ENCODE measurements around the gene TUBB3. TPM values are rescaled to one million over a fixed set of nuclear protein-coding genes. Genes with fewer than 3 reads are reported as not detected.

The TUBB3 gene
- total and polyA plus RNA-seq, 2 donors (not counting 1 experiment from before 2014, with no cell fraction given), result 0.34 to 4.4 TPM

DNA sequence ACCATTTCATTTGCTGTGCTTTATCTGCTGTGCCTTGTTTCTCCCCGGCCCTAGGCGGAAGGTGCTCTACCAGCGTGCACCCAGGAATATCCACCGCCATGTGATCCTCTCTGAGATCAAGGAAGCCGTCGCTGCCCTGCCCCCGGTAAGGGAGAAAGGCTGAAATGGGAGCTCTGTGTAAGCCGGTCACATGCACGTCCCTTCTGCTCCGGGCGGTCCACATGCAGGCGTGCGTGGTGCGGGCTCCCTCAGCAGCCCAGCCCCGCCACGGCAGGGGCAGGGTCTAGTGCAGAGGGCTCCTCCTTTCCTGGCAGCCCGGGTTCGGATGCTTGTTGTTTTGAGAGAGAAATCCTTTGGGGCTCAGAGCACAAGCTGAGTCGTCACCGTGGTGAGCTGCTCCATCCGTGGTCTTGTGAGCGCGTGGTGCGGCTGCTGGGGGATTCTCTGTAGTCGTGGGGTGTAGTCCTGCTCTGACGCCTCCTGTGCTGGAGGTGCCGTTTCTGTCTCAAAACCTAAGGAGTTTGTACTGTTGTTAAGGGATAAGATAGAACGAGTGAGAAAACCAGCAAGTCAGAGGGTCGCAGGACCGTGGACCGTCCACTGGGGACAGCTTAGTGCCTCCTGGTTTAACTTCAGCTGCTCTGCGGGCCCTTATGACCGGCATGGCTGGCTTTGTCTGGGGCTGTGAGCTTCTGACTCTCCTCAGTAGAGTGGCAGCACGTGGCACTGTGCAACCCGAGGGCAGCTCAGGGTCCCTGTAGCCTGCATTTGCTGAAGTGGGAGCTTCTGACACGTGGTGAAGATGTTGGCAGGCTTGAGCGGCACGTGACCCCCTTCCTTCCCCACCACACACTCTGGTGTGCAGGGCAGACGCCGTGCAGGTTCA lies 16.8 kb upstream of the TUBB3 start:
- H3K4me1 ChIP-seq (ENCODE audit: control insufficient read depth in 2 of 2, insufficient read depth in 2 of 2, low read length in 2 of 2), result peaks cover 0 to 5% of the 10 kb centered on the region in 2 donors
- Mint-ChIP-seq H3K27me3 (no peaks in the 10 kb centered on the region), H3K9me3 (ENCODE audit: insufficient read depth) (no peaks in the 10 kb centered on the region), H3K4me3 (no peak overlapping the region), H3K4me1 (peaks cover 12% of the 10 kb centered on the region), H3K27ac (no peak overlapping the region)
- H2AFZ ChIP-seq (ENCODE audit: insufficient read depth, low read depth, low read length, poor library complexity, severe bottlenecking), result no peak overlapping the region
- ChIA-PET POLR2A (interaction anchor here (0.9 kb wide), 1 partner anchor 33 kb away, joined by 5 read pairs; the partner anchor contains the start of gene TCF25), CTCF (no interaction called here)
- H3K4me3 ChIP-seq (ENCODE audit: control extremely low read depth in 1 of 5, extremely low read depth in 1 of 5, insufficient read depth in 1 of 5, low read depth in 2 of 5, low read length in 4 of 5), result no peak overlapping the region
- no peak for TF ChIP-seq EZH2 (IDR thresholded peaks at IDR 0.05; ENCODE audit: borderline replicate concordance, insufficient read depth, low read depth, low read length, poor library complexity, severe bottlenecking)
- TF ChIP-seq, protein P1, sequence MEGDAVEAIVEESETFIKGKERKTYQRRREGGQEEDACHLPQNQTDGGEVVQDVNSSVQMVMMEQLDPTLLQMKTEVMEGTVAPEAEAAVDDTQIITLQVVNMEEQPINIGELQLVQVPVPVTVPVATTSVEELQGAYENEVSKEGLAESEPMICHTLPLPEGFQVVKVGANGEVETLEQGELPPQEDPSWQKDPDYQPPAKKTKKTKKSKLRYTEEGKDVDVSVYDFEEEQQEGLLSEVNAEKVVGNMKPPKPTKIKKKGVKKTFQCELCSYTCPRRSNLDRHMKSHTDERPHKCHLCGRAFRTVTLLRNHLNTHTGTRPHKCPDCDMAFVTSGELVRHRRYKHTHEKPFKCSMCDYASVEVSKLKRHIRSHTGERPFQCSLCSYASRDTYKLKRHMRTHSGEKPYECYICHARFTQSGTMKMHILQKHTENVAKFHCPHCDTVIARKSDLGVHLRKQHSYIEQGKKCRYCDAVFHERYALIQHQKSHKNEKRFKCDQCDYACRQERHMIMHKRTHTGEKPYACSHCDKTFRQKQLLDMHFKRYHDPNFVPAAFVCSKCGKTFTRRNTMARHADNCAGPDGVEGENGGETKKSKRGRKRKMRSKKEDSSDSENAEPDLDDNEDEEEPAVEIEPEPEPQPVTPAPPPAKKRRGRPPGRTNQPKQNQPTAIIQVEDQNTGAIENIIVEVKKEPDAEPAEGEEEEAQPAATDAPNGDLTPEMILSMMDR (IDR thresholded peaks at IDR 0.05), result no peak
- peaks cover 0 to 45% of the 10 kb centered on the region in 2 experiments for H3K36me3 ChIP-seq (replicated peaks in 1 of 2; ENCODE audit: control extremely low read depth in 1 of 2, control insufficient read depth in 1 of 2, extremely low read depth in 1 of 2, insufficient read depth in 2 of 2, low read length in 1 of 2)
- no peak overlapping the region for H3K9ac ChIP-seq (ENCODE audit: low read length)
- WGBS (ENCODE audit: insufficient coverage), result 97% methylated on average over 40 of the region's 40 CpGs
- H4K20me1 ChIP-seq (ENCODE audit: control insufficient read depth, insufficient read depth, low read length, poor library complexity, severe bottlenecking), result peaks cover 77% of the 10 kb centered on the region
- H3K4me2 ChIP-seq (replicated peaks; ENCODE audit: low read depth, low read length, poor library complexity, severe bottlenecking), result no peak overlapping the region
- H3K27me3 ChIP-seq (replicated peaks in 1 of 4; ENCODE audit: control extremely low read depth in 1 of 4, control insufficient read depth in 3 of 4, insufficient read depth in 4 of 4, low read length in 3 of 4), result no peaks in the 10 kb centered on the region
- H3K9me3 ChIP-seq (ENCODE audit: control extremely low read depth in 1 of 3, control insufficient read depth in 2 of 3, insufficient read depth in 1 of 3, low read length in 2 of 3), result no peaks in the 10 kb centered on the region
- intact Hi-C loops (cut with micrococcal nuclease), result no loop called here
- ATAC-seq (ENCODE audit: low read depth) (no peak), DNase-seq (peak; percentile 31)
- H3K79me2 ChIP-seq (ENCODE audit: control insufficient read depth, insufficient read depth, low read length), result no peaks in the 10 kb centered on the region
- no peak overlapping the region for H3K27ac ChIP-seq (ENCODE audit: low read length in 2 of 2)

Data from B cell (primary cell).